ENCODE measurements around the gene AARS1. TPM values are rescaled to one million over a fixed set of nuclear protein-coding genes. Genes with fewer than 3 reads are reported as not detected.
"Not testable (repeated sequence)": the region's sequence is repeated elsewhere in the genome, so short reads cannot be mapped to it uniquely, and the experiment has no call there.

Gene AARS1
- total and polyA plus RNA-seq, 3 experiments from 2014 or later = 38.6 to 136 (median 135) TPM

DNA sequence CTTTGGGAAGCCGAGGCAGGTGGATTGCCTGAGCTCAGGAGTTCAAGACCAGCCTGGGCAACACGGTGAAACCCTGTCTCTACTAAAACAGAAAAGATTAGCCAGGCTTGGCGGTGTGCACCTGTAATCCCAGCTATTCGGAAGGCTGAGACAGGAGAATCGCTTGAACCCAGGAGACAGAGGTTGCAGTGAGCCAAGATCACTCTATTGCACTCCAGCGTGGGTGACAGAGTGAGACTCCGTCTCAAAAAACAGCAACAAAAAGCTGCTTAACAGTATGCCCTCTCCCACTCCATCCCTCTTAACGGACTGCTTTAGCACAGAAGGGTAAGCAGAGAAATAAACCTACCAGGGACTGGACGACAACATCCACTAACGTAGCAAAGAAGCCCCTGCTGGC, 21.4 kb downstream of the AARS1 start:
- ChIA-PET CTCF (interaction anchor here (0.9 to 1.7 kb wide), 7 partner anchors 9 to 79 kb away, joined by 3 to 7 read pairs (median 4); partner anchors contain the start of genes DDX19A and EXOSC6), POLR2A (interaction anchor here (0.6 kb wide), 1 partner anchor 12 kb away, joined by 4 read pairs; no protein-coding TSS in a partner anchor)
- H3K4me3 ChIP-seq (ENCODE audit: low read length); H3K4me1 ChIP-seq (ENCODE audit: insufficient read depth, low read length); H3K4me1 Mint-ChIP-seq; H3K4me3 Mint-ChIP-seq; H3K27ac ChIP-seq (ENCODE audit: low read depth, low read length); H3K9me3 ChIP-seq (ENCODE audit: low read length); H3K9me3 Mint-ChIP-seq; H3K27ac Mint-ChIP-seq; H3K27me3 Mint-ChIP-seq; H3K27me3 ChIP-seq (ENCODE audit: insufficient read depth, low read length, poor library complexity, severe bottlenecking); DNase-seq: not testable (repeated sequence)
- peaks cover 60% of the 10 kb centered on the region for H3K36me3 ChIP-seq (ENCODE audit: insufficient read depth, low read length)
- peaks cover 7 to 81% (median 32%) of the 10 kb centered on the region in 3 donors for H3K36me3 Mint-ChIP-seq

DNA sequence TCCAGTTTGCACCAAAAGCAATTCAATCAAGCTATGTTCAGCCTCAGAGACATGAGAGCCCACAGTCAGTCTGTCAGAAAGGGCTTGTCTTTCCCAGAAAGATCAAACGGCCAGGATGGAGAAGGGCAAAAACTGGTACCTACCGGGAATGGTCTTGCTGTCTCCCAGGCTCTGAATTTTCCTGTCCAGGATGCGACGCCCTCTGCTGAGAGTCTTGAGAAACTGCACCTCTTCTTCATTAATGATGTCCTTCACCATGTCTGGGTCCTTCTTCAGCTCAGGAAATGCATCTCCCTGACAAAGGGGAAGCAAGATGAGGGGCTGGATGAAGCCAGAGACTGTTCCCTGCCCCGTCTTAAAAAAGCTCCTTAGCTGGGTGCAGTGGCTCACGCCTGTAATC, 21.8 kb downstream of the AARS1 start:
- peaks cover 6 to 80% (median 32%) of the 10 kb centered on the region in 3 donors for H3K36me3 Mint-ChIP-seq
- peak in 1 of 5 donors; percentile 46 for DNase-seq
- H3K27ac Mint-ChIP-seq = peak overlapping the region in 2 of 8 donors; percentile 15 to 38
- H3K4me3 ChIP-seq (ENCODE audit: low read length) = no peak overlapping the region
- no peaks in the 10 kb centered on the region for H3K4me1 ChIP-seq (ENCODE audit: insufficient read depth, low read length)
- peaks cover 62% of the 10 kb centered on the region for H3K36me3 ChIP-seq (ENCODE audit: insufficient read depth, low read length)
- no peak overlapping the region for H3K27ac ChIP-seq (ENCODE audit: low read depth, low read length)
- no peaks in the 10 kb centered on the region for H3K4me1 Mint-ChIP-seq
- ChIA-PET POLR2A (no interaction called here), CTCF (interaction anchor here (0.8 to 1.7 kb wide), 8 partner anchors 9 to 79 kb away, joined by 3 to 7 read pairs (median 4); partner anchors contain the start of genes DDX19A and EXOSC6)
- no peak overlapping the region for H3K4me3 Mint-ChIP-seq
- H3K27me3 Mint-ChIP-seq = no peaks in the 10 kb centered on the region
- no peaks in the 10 kb centered on the region for H3K9me3 Mint-ChIP-seq
- no peaks in the 10 kb centered on the region for H3K9me3 ChIP-seq (ENCODE audit: low read length)
- H3K27me3 ChIP-seq (ENCODE audit: insufficient read depth, low read length, poor library complexity, severe bottlenecking) = no peaks in the 10 kb centered on the region

DNA sequence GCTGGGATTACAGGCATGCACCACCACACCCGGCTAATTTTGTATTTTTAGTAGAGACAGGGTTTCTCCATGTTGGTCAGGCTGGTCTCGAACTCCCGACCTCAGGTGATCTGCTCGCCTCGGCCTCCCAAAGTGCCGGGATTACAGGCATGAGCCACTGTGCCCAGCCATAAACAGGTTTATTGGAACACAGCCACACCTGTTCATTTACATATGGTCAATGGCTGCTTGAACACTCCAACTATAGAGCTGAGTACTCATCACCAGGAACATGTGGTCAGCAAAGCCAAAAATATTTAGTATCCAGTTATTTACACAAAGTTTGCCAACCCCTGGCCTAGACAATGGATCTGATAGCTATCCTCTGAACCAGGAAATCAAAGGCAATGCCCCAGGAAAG, 29.4 kb downstream of the AARS1 start:
- DNase-seq; H3K4me1 ChIP-seq (ENCODE audit: insufficient read depth, low read length); H3K4me3 ChIP-seq (ENCODE audit: low read length); H3K27me3 Mint-ChIP-seq; H3K27ac ChIP-seq (ENCODE audit: low read depth, low read length); H3K27ac Mint-ChIP-seq; H3K4me1 Mint-ChIP-seq; POLR2A ChIA-PET; H3K9me3 Mint-ChIP-seq; H3K4me3 Mint-ChIP-seq; H3K27me3 ChIP-seq (ENCODE audit: insufficient read depth, low read length, poor library complexity, severe bottlenecking); H3K9me3 ChIP-seq (ENCODE audit: low read length): not testable (repeated sequence)
- peaks cover 7 to 81% (median 27%) of the 10 kb centered on the region in 3 donors for H3K36me3 Mint-ChIP-seq
- peaks cover 67% of the 10 kb centered on the region for H3K36me3 ChIP-seq (ENCODE audit: insufficient read depth, low read length)
- CTCF ChIA-PET = interaction anchor here (1.8 kb wide), 1 partner anchor 39 kb away, joined by 4 read pairs; the partner anchor contains the start of gene DDX19B

DNA sequence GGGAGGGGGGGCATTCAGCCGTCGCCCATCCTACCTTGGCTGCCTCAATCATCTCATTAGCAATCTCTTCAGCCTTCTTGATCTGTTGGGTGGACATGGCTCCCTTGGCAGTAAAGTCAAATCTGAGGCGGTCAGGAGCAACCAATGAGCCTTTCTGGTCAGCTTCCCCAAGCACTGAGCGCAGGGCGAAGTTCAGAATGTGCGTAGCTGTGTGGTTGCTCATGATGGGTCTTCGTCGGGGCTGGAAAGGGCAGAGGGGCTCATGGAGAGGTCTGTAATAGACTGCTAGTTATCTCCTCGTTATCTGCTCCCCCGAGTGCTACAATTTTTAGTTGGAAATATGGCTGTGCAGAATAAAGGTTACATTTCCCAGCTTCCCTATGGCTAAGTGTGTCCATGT, 30.4 kb downstream of the AARS1 start:
- Mint-ChIP-seq H3K27ac (peak overlapping the region in 3 of 8 donors; percentile 38 to 81 (median 48)), H3K9me3 (no peaks in the 10 kb centered on the region), H3K4me3 (no peak overlapping the region), H3K4me1 (no peaks in the 10 kb centered on the region), H3K27me3 (no peaks in the 10 kb centered on the region), H3K36me3 (peaks cover 7 to 80% (median 22%) of the 10 kb centered on the region in 3 donors)
- DNase-seq = no peak
- Histone ChIP-seq H3K9me3 (ENCODE audit: low read length) (no peaks in the 10 kb centered on the region), H3K27me3 (ENCODE audit: insufficient read depth, low read length, poor library complexity, severe bottlenecking) (no peaks in the 10 kb centered on the region), H3K27ac (ENCODE audit: low read depth, low read length) (no peak overlapping the region), H3K4me1 (ENCODE audit: insufficient read depth, low read length) (no peaks in the 10 kb centered on the region), H3K4me3 (ENCODE audit: low read length) (no peak overlapping the region), H3K36me3 (ENCODE audit: insufficient read depth, low read length) (peaks cover 61% of the 10 kb centered on the region)
- ChIA-PET CTCF (interaction anchor here (2.5 kb wide), 1 partner anchor 8 kb away, joined by 7 read pairs; no protein-coding TSS in a partner anchor), POLR2A (no interaction called here)

DNA sequence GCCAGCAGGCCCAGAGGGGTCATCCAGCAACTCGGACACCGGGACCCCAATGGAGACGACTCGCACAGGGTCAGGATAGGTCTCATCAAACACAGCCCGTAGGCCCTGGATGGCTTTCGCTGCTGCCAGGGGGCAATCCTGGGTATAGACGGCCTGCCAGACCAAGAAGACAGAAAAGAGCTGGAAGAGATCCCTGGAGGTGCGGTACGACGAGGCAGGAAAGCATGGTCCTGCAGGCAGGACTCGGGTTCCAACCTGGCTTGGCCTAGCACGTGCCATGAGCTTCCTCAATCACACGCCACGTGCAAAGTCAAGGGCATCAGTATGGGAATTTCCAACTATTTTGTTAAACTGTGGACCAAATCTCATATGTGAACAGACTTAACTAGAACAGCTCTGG, 31.2 kb downstream of the AARS1 start:
- H3K9me3 ChIP-seq (ENCODE audit: low read length) = no peaks in the 10 kb centered on the region
- no peak for DNase-seq
- Mint-ChIP-seq H3K4me1 (no peaks in the 10 kb centered on the region), H3K27me3 (no peaks in the 10 kb centered on the region), H3K36me3 (peaks cover 7 to 79% (median 22%) of the 10 kb centered on the region in 3 donors), H3K9me3 (no peaks in the 10 kb centered on the region), H3K4me3 (no peak overlapping the region), H3K27ac (peak overlapping the region in 1 of 8 donors; percentile 29)
- H3K4me3 ChIP-seq (ENCODE audit: low read length) = no peak overlapping the region
- ChIA-PET CTCF (interaction anchor here (2.5 kb wide), 1 partner anchor 9 kb away, joined by 7 read pairs; no protein-coding TSS in a partner anchor), POLR2A (no interaction called here)
- no peaks in the 10 kb centered on the region for H3K4me1 ChIP-seq (ENCODE audit: insufficient read depth, low read length)
- H3K27me3 ChIP-seq (ENCODE audit: insufficient read depth, low read length, poor library complexity, severe bottlenecking) = no peaks in the 10 kb centered on the region
- peaks cover 58% of the 10 kb centered on the region for H3K36me3 ChIP-seq (ENCODE audit: insufficient read depth, low read length)
- no peak overlapping the region for H3K27ac ChIP-seq (ENCODE audit: low read depth, low read length)

DNA sequence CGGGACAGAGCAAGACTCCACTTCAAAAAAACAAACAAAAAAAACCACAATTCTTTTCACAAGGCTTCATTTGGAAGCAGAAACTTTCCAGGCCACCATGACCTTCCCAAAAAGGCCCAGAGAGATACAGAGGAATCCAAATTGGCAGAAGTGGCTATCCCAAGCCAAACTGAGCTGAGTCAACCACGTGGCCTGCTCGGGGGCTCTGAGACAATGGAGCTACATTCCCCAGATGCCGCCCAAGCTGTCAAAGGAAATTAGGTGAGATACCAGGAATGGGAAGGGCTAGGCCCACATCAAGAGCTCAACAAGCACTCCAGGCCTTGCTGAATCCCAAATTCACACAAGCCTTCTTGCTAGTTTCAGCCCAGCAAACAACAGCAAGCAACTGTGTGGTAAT, 31.9 kb downstream of the AARS1 start:
- H3K36me3 ChIP-seq (ENCODE audit: insufficient read depth, low read length) = peaks cover 60% of the 10 kb centered on the region
- DNase-seq = no peak
- H3K36me3 Mint-ChIP-seq = peaks cover 7 to 81% (median 20%) of the 10 kb centered on the region in 3 donors
- no peaks in the 10 kb centered on the region for H3K9me3 ChIP-seq (ENCODE audit: low read length)
- CTCF ChIA-PET = interaction anchor here (2.5 kb wide), 1 partner anchor 10 kb away, joined by 7 read pairs; no protein-coding TSS in a partner anchor
- H3K27ac Mint-ChIP-seq = no peak overlapping the region
- no peaks in the 10 kb centered on the region for H3K9me3 Mint-ChIP-seq
- POLR2A ChIA-PET = no interaction called here
- no peak overlapping the region for H3K27ac ChIP-seq (ENCODE audit: low read depth, low read length)
- H3K4me3 ChIP-seq (ENCODE audit: low read length) = no peak overlapping the region
- peaks cover 0 to under 1% (median 0%) of the 10 kb centered on the region in 3 donors for H3K4me1 Mint-ChIP-seq
- H3K27me3 Mint-ChIP-seq = no peaks in the 10 kb centered on the region
- H3K4me1 ChIP-seq (ENCODE audit: insufficient read depth, low read length) = no peaks in the 10 kb centered on the region
- H3K27me3 ChIP-seq (ENCODE audit: insufficient read depth, low read length, poor library complexity, severe bottlenecking) = no peaks in the 10 kb centered on the region
- H3K4me3 Mint-ChIP-seq = no peak overlapping the region

DNA sequence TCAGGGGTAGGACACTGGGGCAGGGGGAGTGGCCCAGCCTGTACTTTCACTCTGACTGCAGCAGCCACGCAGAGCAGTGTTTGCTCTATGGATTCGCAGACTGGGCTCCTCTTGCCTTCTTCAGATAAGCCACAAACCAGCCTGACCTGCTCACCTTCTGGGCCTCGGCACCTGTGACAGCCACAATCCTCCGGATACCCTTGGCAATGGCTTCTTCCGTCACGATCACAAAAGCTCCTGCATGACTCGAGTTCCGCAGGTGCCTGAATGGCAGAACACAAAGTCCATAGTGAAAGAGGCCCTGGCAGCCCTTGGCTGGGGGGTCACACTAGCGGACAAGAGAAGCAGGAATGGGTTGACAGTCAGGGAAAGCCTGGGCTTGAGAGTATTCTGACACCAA, 33.7 kb downstream of the AARS1 start:
- ChIA-PET POLR2A (no interaction called here), CTCF (interaction anchor here (2.3 kb wide), 1 partner anchor 12 kb away, joined by 6 read pairs; no protein-coding TSS in a partner anchor)
- peaks cover 5 to 9% (median 5%) of the 10 kb centered on the region in 3 donors for H3K4me1 Mint-ChIP-seq
- Histone ChIP-seq H3K27ac (ENCODE audit: low read depth, low read length) (no peak overlapping the region), H3K4me1 (ENCODE audit: insufficient read depth, low read length) (peaks cover 6% of the 10 kb centered on the region), H3K27me3 (ENCODE audit: insufficient read depth, low read length, poor library complexity, severe bottlenecking) (no peaks in the 10 kb centered on the region), H3K36me3 (ENCODE audit: insufficient read depth, low read length) (peaks cover 49% of the 10 kb centered on the region), H3K9me3 (ENCODE audit: low read length) (no peaks in the 10 kb centered on the region), H3K4me3 (ENCODE audit: low read length) (no peak overlapping the region)
- peaks cover 7 to 75% (median 16%) of the 10 kb centered on the region in 3 donors for H3K36me3 Mint-ChIP-seq
- no peaks in the 10 kb centered on the region for H3K9me3 Mint-ChIP-seq
- H3K27me3 Mint-ChIP-seq = no peaks in the 10 kb centered on the region
- H3K27ac Mint-ChIP-seq = no peak overlapping the region
- no peak for DNase-seq
- no peak overlapping the region for H3K4me3 Mint-ChIP-seq

DNA sequence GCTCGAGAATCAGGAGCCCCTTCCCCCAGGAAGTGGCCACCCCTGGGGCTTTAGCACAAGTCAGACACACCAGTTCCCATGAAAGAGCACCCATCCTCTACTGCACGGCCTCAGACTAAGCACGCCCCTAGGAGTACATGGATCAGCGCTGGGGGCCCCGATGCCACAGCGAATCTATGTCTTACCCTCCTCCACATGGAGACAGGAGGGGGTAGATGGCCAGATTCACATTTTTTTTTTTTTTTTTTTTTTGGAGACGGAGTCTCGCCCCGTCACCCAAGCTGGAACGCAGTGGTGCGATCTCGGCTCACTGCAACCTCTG, 34.4 kb downstream of the AARS1 start:
- H3K36me3 Mint-ChIP-seq = peaks cover 7 to 71% (median 16%) of the 10 kb centered on the region in 3 donors
- H3K27me3 ChIP-seq (ENCODE audit: insufficient read depth, low read length, poor library complexity, severe bottlenecking) = no peaks in the 10 kb centered on the region

More for the DNA sequence above, 34.4 kb downstream of the AARS1 start:
- Mint-ChIP-seq H3K27me3 (no peaks in the 10 kb centered on the region), H3K9me3 (no peaks in the 10 kb centered on the region), H3K4me3 (no peak overlapping the region), H3K4me1 (peaks cover 8 to 13% (median 10%) of the 10 kb centered on the region in 3 donors), H3K27ac (no peak overlapping the region)
- H3K27ac ChIP-seq (ENCODE audit: low read depth, low read length) = no peak overlapping the region
- no peaks in the 10 kb centered on the region for H3K9me3 ChIP-seq (ENCODE audit: low read length)
- peaks cover 13% of the 10 kb centered on the region for H3K4me1 ChIP-seq (ENCODE audit: insufficient read depth, low read length)
- DNase-seq = no peak
- ChIA-PET CTCF (interaction anchor here (2.3 kb wide), 1 partner anchor 13 kb away, joined by 6 read pairs; no protein-coding TSS in a partner anchor), POLR2A (no interaction called here)
- peaks cover 43% of the 10 kb centered on the region for H3K36me3 ChIP-seq (ENCODE audit: insufficient read depth, low read length)
- H3K4me3 ChIP-seq (ENCODE audit: low read length) = no peak overlapping the region
